ENCODE data around the gene MTHFD1.
"Not testable (repeated sequence)": the region's sequence is repeated elsewhere in the genome, so short reads cannot be mapped to it uniquely, and the experiment has no call there.

MTHFD1 gene

GRCh38 chr14:64393189-64393726, 5.1 kb downstream of the MTHFD1 start:
- H3K4me1 Mint-ChIP-seq, result peaks cover 26% of the 10 kb centered on the region
- H3K27me3 Mint-ChIP-seq, H3K27ac Mint-ChIP-seq, H3K9me3 Mint-ChIP-seq, H3K36me3 Mint-ChIP-seq, H3K4me3 Mint-ChIP-seq: not testable (repeated sequence)

GRCh38 chr14:64394423-64394822, 6.3 kb downstream of the MTHFD1 start:
- Mint-ChIP-seq H3K9me3 (no peaks in the 10 kb centered on the region), H3K4me3 (no peak overlapping the region), H3K36me3 (peaks cover 8% of the 10 kb centered on the region), H3K27ac (no peak overlapping the region), H3K27me3 (no peaks in the 10 kb centered on the region), H3K4me1 (peaks cover 21% of the 10 kb centered on the region)

GRCh38 chr14:64394977-64395633, 7.0 kb downstream of the MTHFD1 start:
- Mint-ChIP-seq H3K9me3 (no peaks in the 10 kb centered on the region), H3K27ac (no peak overlapping the region), H3K36me3 (peaks cover 8% of the 10 kb centered on the region), H3K4me3 (no peak overlapping the region), H3K27me3 (no peaks in the 10 kb centered on the region), H3K4me1 (peaks cover 16% of the 10 kb centered on the region)

GRCh38 chr14:64400829-64401459, 12.8 kb downstream of the MTHFD1 start:
- no peak overlapping the region for H3K27ac Mint-ChIP-seq
- no peak overlapping the region for H3K4me3 Mint-ChIP-seq
- H3K4me1 Mint-ChIP-seq, result peaks cover 4% of the 10 kb centered on the region
- no peaks in the 10 kb centered on the region for H3K9me3 Mint-ChIP-seq
- H3K27me3 Mint-ChIP-seq, result no peaks in the 10 kb centered on the region
- peaks cover 18% of the 10 kb centered on the region for H3K36me3 Mint-ChIP-seq

GRCh38 chr14:64401949-64402348, 13.8 kb downstream of the MTHFD1 start:
- Mint-ChIP-seq H3K27me3 (no peaks in the 10 kb centered on the region), H3K4me1 (peaks cover 4% of the 10 kb centered on the region), H3K36me3 (peaks cover 18% of the 10 kb centered on the region), H3K27ac (no peak overlapping the region), H3K4me3 (no peak overlapping the region), H3K9me3 (no peaks in the 10 kb centered on the region)

GRCh38 chr14:64405295-64405694, 17.1 kb downstream of the MTHFD1 start:
- Mint-ChIP-seq H3K36me3 (peaks cover 18% of the 10 kb centered on the region), H3K9me3 (no peaks in the 10 kb centered on the region), H3K27me3 (no peaks in the 10 kb centered on the region), H3K4me1 (peaks cover 4% of the 10 kb centered on the region), H3K4me3 (no peak overlapping the region), H3K27ac (no peak overlapping the region)

- Mint-ChIP-seq H3K9me3 (no peaks in the 10 kb centered on the region), H3K27me3 (no peaks in the 10 kb centered on the region), H3K4me3 (no peak overlapping the region), H3K36me3 (peaks cover 21% of the 10 kb centered on the region), H3K27ac (no peak overlapping the region), H3K4me1 (no peaks in the 10 kb centered on the region)
Measured at GRCh38 chr14:64407329-64407728, 19.2 kb downstream of the MTHFD1 start.

GRCh38 chr14:64409126-64409920, 21.2 kb downstream of the MTHFD1 start:
- H3K4me3 Mint-ChIP-seq, result no peak overlapping the region
- no peaks in the 10 kb centered on the region for H3K27me3 Mint-ChIP-seq
- H3K9me3 Mint-ChIP-seq, result no peaks in the 10 kb centered on the region
- H3K36me3 Mint-ChIP-seq, result peaks cover 14% of the 10 kb centered on the region
- H3K27ac Mint-ChIP-seq, result no peak overlapping the region
- H3K4me1 Mint-ChIP-seq, result no peaks in the 10 kb centered on the region

GRCh38 chr14:64410084-64410774, 22.1 kb downstream of the MTHFD1 start:
- Mint-ChIP-seq H3K27ac (no peak overlapping the region), H3K4me3 (no peak overlapping the region), H3K27me3 (no peaks in the 10 kb centered on the region), H3K9me3 (no peaks in the 10 kb centered on the region), H3K4me1 (no peaks in the 10 kb centered on the region), H3K36me3 (peaks cover 13% of the 10 kb centered on the region)

GRCh38 chr14:64411001-64411400, 22.8 kb downstream of the MTHFD1 start:
- Mint-ChIP-seq H3K27me3 (no peaks in the 10 kb centered on the region), H3K27ac (no peak overlapping the region), H3K4me1 (no peaks in the 10 kb centered on the region), H3K4me3 (no peak overlapping the region), H3K9me3 (no peaks in the 10 kb centered on the region), H3K36me3 (peaks cover 16% of the 10 kb centered on the region)

- Mint-ChIP-seq H3K9me3 (no peaks in the 10 kb centered on the region), H3K36me3 (peaks cover 16% of the 10 kb centered on the region), H3K27ac (no peak overlapping the region), H3K4me1 (no peaks in the 10 kb centered on the region), H3K27me3 (no peaks in the 10 kb centered on the region), H3K4me3 (no peak overlapping the region)
Measured at GRCh38 chr14:64412237-64412636, 24.1 kb downstream of the MTHFD1 start.

- H3K27ac Mint-ChIP-seq, result no peak overlapping the region
- no peaks in the 10 kb centered on the region for H3K9me3 Mint-ChIP-seq
- H3K27me3 Mint-ChIP-seq, result no peaks in the 10 kb centered on the region
- peaks cover 19% of the 10 kb centered on the region for H3K36me3 Mint-ChIP-seq
- no peak overlapping the region for H3K4me3 Mint-ChIP-seq
- H3K4me1 Mint-ChIP-seq, result no peaks in the 10 kb centered on the region
Measured at GRCh38 chr14:64416348-64416932, 28.3 kb downstream of the MTHFD1 start.

GRCh38 chr14:64417055-64417770, 29.1 kb downstream of the MTHFD1 start:
- Mint-ChIP-seq H3K36me3 (peaks cover 14% of the 10 kb centered on the region), H3K9me3 (no peaks in the 10 kb centered on the region), H3K27ac (no peak overlapping the region), H3K4me1 (no peaks in the 10 kb centered on the region), H3K27me3 (no peaks in the 10 kb centered on the region), H3K4me3 (no peak overlapping the region)

GRCh38 chr14:64417771-64418125, 29.6 kb downstream of the MTHFD1 start:
- H3K27ac Mint-ChIP-seq, result no peak overlapping the region
- H3K27me3 Mint-ChIP-seq, result no peaks in the 10 kb centered on the region
- peaks cover 16% of the 10 kb centered on the region for H3K36me3 Mint-ChIP-seq
- H3K9me3 Mint-ChIP-seq, result no peaks in the 10 kb centered on the region
- H3K4me3 Mint-ChIP-seq, result no peak overlapping the region
- H3K4me1 Mint-ChIP-seq, result no peaks in the 10 kb centered on the region

GRCh38 chr14:64419003-64419402, 30.9 kb downstream of the MTHFD1 start:
- Mint-ChIP-seq H3K4me1 (no peaks in the 10 kb centered on the region), H3K27ac (no peak overlapping the region), H3K27me3 (no peaks in the 10 kb centered on the region), H3K4me3 (no peak overlapping the region), H3K9me3 (no peaks in the 10 kb centered on the region), H3K36me3 (peaks cover 19% of the 10 kb centered on the region)
